Panc1 (cell line): ENCODE data around the gene DAPK1. TPM values are rescaled to one million over a fixed set of nuclear protein-coding genes. Genes with fewer than 3 reads are reported as not detected.

Experiments
- ATAC-seq: fragments of 200-7000 bp; cut with Tn5 transposase; 2 replicates; pipeline ENCODE4 v1.9.1; 2020; ENCODE audit warnings: mild to moderate bottlenecking, moderate library complexity
- BruUV-seq: library from RNA; stranded (reverse); fragments of 400-500 nt; replicated peaks from 2 replicates; lab custom pipeline; 2021; lab: Mats Ljungman, UMichigan
- CTCF ChIA-PET: fragments of 300-600 bp; sonication (Branson Sonifier 250); formaldehyde crosslinking; loops from one replicate; lab custom pipeline; 2022; ENCODE audit warnings: antibody characterized with exemption; lab: Charles Lee
- POLR2A ChIA-PET: fragments of 300-600 bp; sonication (Branson Sonifier 250); formaldehyde crosslinking; loops from one replicate; lab custom pipeline; 2022; ENCODE audit warnings: antibody characterized with exemption; lab: Charles Lee
- DNase-seq: peaks from one replicate; pipeline ENCODE4 v3.0.0-alpha.2; 2010; ENCODE audit warnings: low read depth, low spot score
- H3K27ac ChIP-seq: 2 replicates; pipeline ENCODE4 v1.5.1; 2011; ENCODE audit warnings: mild to moderate bottlenecking, low read length, inconsistent platforms
- H3K27me3 ChIP-seq: fragments of 200-500 bp; sonication (Bioruptor generic); 2 replicates; pipeline ENCODE4 v1.6.0; 2014; ENCODE audit warnings: low read length, inconsistent platforms; ENCODE audit not compliant: control insufficient read depth, insufficient read depth
- H3K36me3 ChIP-seq: fragments of 200-500 bp; sonication (Bioruptor generic); 2 replicates; pipeline ENCODE4 v1.5.1; 2014; ENCODE audit warnings: inconsistent platforms, mild to moderate bottlenecking, low read length, moderate library complexity; ENCODE audit not compliant: control insufficient read depth, insufficient read depth
- H3K4me1 ChIP-seq: 2 replicates; pipeline ENCODE4 v1.5.1; 2011; ENCODE audit warnings: inconsistent platforms, mild to moderate bottlenecking, low read length, moderate library complexity; ENCODE audit not compliant: control insufficient read depth, insufficient read depth
- H3K4me3 ChIP-seq, 2 experiments: 2 replicates each; pipeline ENCODE4 v1.5.1; 2011 to 2012; ENCODE audit warnings: low read depth in 2 of 2, low read length in 2 of 2, mild to moderate bottlenecking in 2 of 2, inconsistent platforms in 1 of 2, moderate library complexity in 1 of 2
- H3K9me3 ChIP-seq: fragments of 200-500 bp; sonication (Bioruptor generic); 2 replicates; pipeline ENCODE4 v1.5.1; 2014; ENCODE audit warnings: low read depth, mild to moderate bottlenecking, inconsistent platforms, low read length, moderate library complexity; ENCODE audit not compliant: control insufficient read depth, insufficient read depth
- POLR2AphosphoS5 ChIP-seq: IDR thresholded peaks from 2 replicates; pipeline ENCODE4 v1.6.1; 2012; ENCODE audit warnings: mild to moderate bottlenecking, low read depth, low read length, moderate library complexity
- REST ChIP-seq, 2 experiments: IDR thresholded peaks; 2 replicates each; pipeline ENCODE4 v1.6.1; 2011 to 2012; ENCODE audit warnings: low read depth in 2 of 2, control low read depth in 1 of 2, low read length in 1 of 2, mild to moderate bottlenecking in 1 of 2, moderate library complexity in 1 of 2; ENCODE audit not compliant: insufficient read depth in 1 of 2
- SIN3A ChIP-seq: IDR thresholded peaks from 2 replicates; pipeline ENCODE4 v1.6.1; 2012; ENCODE audit warnings: low read depth, mild to moderate bottlenecking, low read length, moderate library complexity, borderline replicate concordance; ENCODE audit not compliant: insufficient read depth
- TCF7L2 ChIP-seq: IDR thresholded peaks from 2 replicates; pipeline ENCODE4 v1.6.1; 2011; ENCODE audit warnings: mild to moderate bottlenecking, low read depth, low read length, inconsistent platforms
- in situ Hi-C: cut with HindIII; loops from 2 replicates; pipeline ENCODE4 v1.10.0; 2016; ENCODE audit warnings: low sequenced_read_pairs, low pct_unique_long_range_greater_than_20kb
- intact Hi-C: fragments of 100-400 bp; cut with micrococcal nuclease; formaldehyde crosslinking; loops from one replicate; pipeline ENCODE4 v1.10.0; 2022; ENCODE audit not compliant: unreplicated experiment
- total RNA-seq: library from RNA; stranded (reverse); gene quantifications from one replicate; pipeline ENCODE4 v1.2.1, GENCODE V29; 2021; ENCODE audit not compliant: unreplicated experiment
- TF ChIP-seq, protein P1 (sequence below): fragments of 450-650 bp; IDR thresholded peaks from 2 replicates; pipeline ENCODE4 v1.5.1; 2017; ENCODE audit warnings: mild to moderate bottlenecking

DAPK1 gene
- total RNA-seq, 1 experiment from 2014 or later, result 0.87 TPM

GRCh38 chr9:87675906-87676515 is 178.3 kb downstream of the DAPK1 start:
- Histone ChIP-seq H3K27me3 (no peaks in the 10 kb centered on the region), H3K27ac (no peak overlapping the region), H3K36me3 (no peaks in the 10 kb centered on the region), H3K9me3 (no peaks in the 10 kb centered on the region), H3K4me1 (no peaks in the 10 kb centered on the region), H3K4me3 (no peak overlapping the region)
- ChIA-PET POLR2A (no interaction called here), CTCF (no interaction called here)
- in situ Hi-C loops (no loop called here), intact Hi-C loops (no loop called here)
- TF ChIP-seq POLR2AphosphoS5 (no peak), SIN3A (no peak), REST (IDR thresholded peaks at IDR 0.05; ENCODE audit: insufficient read depth in 1 of 2, low read depth in 2 of 2, low read length in 1 of 2) (no peak), TCF7L2 (no peak)
- TF ChIP-seq, protein P1, sequence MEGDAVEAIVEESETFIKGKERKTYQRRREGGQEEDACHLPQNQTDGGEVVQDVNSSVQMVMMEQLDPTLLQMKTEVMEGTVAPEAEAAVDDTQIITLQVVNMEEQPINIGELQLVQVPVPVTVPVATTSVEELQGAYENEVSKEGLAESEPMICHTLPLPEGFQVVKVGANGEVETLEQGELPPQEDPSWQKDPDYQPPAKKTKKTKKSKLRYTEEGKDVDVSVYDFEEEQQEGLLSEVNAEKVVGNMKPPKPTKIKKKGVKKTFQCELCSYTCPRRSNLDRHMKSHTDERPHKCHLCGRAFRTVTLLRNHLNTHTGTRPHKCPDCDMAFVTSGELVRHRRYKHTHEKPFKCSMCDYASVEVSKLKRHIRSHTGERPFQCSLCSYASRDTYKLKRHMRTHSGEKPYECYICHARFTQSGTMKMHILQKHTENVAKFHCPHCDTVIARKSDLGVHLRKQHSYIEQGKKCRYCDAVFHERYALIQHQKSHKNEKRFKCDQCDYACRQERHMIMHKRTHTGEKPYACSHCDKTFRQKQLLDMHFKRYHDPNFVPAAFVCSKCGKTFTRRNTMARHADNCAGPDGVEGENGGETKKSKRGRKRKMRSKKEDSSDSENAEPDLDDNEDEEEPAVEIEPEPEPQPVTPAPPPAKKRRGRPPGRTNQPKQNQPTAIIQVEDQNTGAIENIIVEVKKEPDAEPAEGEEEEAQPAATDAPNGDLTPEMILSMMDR, result no peak
- no TSS peak for BruUV-seq
- ATAC-seq (no peak), DNase-seq (no peak)

- DNase-seq, result no peak
- Histone ChIP-seq H3K27ac (no peak overlapping the region), H3K4me3 (no peak overlapping the region), H3K36me3 (no peaks in the 10 kb centered on the region), H3K4me1 (no peaks in the 10 kb centered on the region), H3K9me3 (no peaks in the 10 kb centered on the region), H3K27me3 (no peaks in the 10 kb centered on the region)
- no TSS peak for BruUV-seq
- intact Hi-C loops (no loop called here), in situ Hi-C loops (no loop called here)
- TF ChIP-seq, protein P1, result no peak
- TF ChIP-seq TCF7L2 (no peak), SIN3A (no peak), REST (IDR thresholded peaks at IDR 0.05; ENCODE audit: insufficient read depth in 1 of 2, low read depth in 2 of 2, low read length in 1 of 2) (no peak), POLR2AphosphoS5 (no peak)
- POLR2A ChIA-PET, result no interaction called here
- ATAC-seq, result no peak
- CTCF ChIA-PET, result no interaction called here
Observed at GRCh38 chr9:87676976-87677775, 179.5 kb downstream of the DAPK1 start.
